ENCODE results near the gene PRDM15.

DNA sequence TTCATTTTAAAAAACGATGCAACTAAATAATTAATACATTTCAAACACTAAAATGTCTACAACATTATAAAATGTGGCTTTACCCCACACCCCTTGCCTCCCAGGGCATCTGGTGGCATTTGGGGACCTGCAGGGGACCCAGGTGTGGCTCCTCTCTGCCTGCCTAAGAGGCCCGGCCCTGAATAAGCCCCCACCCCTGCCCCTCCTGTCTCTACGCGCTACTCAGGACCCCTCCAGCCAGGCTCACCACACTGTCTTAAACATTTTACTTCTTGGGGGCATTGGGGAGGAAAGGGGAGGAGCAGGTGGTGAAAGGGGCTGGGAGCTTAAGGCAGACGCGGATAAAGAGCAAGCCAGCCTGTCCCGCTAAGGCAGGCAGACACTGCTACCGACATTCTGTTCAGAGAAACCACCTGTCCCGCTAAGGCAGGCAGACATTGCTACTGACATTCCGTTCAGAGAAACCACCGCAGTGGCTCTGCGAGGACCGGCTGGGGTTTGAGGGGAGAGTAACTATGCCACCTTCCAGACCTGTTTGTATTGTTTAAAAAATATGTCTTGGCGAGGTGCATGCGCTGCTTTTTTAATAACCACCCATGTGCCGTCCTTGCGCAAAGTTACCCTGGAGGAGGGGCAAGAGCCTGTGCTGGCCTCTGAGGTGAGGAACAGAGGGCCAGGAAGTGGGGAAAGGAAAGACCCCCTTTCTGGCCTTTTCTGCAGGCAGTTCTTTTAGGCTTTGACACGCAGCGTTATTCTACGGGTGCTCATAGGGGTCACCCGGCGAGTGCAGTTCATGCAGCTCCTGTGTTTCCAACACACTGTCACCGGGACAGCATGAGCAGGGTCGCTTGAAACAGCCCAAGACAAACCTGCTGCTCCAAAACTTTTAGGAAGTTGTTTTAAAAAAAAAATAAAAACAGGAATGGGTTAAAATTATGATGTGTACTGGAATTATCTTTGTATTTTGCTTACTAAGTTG is 61.0 kb downstream of the PRDM15 start:
- TF ChIP-seq EZH2 (IDR thresholded peaks at IDR 0.05; ENCODE audit: insufficient read depth, poor library complexity, severe bottlenecking) (no peak), EZH2phosphoT487 (IDR thresholded peaks at IDR 0.05; ENCODE audit: insufficient read depth, low read depth) (no peak)
